Gastroesophageal sphincter (tissue), 3 donors: Measurements from ENCODE around the gene MMGT1.

ENCODE experiments used
- EP300 ChIP-seq: sonication (generic); formaldehyde crosslinking; IDR thresholded peaks from one replicate; pipeline ENCODE4 v1.6.1; 2017; ENCODE audit warnings: antibody characterized with exemption, mild to moderate bottlenecking
- POLR2A ChIP-seq, 2 donors: fragments of 450-650 bp; IDR thresholded peaks; one replicate each; pipeline ENCODE4 v1.6.1; 2017; ENCODE audit warnings: antibody characterized with exemption in 2 of 2, mild to moderate bottlenecking in 2 of 2, moderate library complexity in 1 of 2
- POLR2AphosphoS5 ChIP-seq: sonication (generic); formaldehyde crosslinking; IDR thresholded peaks from one replicate; pipeline ENCODE4 v1.6.1; 2017; ENCODE audit warnings: antibody characterized with exemption
- TF ChIP-seq, protein P1 (sequence below), 4 experiments: fragments of 200-600 bp in 2 of 4; fragments of 450-650 bp in 2 of 4; sonication (generic) in 1 of 4; IDR thresholded peaks; one replicate each; pipeline ENCODE4 v1.5.1; 2017 to 2019; ENCODE audit warnings: antibody characterized with exemption in 4 of 4, mild to moderate bottlenecking in 2 of 4, moderate library complexity in 2 of 4

DNA sequence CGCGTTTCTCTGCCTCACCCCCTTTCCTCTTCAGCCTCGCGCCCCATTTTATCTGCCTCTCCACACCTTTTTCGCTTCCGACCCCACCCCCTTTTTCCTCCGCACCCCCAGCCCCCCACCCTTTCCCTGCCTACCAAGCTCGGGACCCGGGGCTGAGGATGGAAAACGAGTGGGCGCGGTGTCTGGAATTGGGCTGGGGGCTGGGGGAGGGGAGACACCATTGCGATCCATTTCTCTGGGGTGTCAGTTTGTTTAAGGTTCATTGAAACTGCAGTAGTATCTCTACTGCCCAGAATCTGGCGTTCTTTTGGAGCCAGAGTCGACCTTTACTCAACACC is 12.2 kb upstream of the MMGT1 start:
- TF ChIP-seq, protein P1, sequence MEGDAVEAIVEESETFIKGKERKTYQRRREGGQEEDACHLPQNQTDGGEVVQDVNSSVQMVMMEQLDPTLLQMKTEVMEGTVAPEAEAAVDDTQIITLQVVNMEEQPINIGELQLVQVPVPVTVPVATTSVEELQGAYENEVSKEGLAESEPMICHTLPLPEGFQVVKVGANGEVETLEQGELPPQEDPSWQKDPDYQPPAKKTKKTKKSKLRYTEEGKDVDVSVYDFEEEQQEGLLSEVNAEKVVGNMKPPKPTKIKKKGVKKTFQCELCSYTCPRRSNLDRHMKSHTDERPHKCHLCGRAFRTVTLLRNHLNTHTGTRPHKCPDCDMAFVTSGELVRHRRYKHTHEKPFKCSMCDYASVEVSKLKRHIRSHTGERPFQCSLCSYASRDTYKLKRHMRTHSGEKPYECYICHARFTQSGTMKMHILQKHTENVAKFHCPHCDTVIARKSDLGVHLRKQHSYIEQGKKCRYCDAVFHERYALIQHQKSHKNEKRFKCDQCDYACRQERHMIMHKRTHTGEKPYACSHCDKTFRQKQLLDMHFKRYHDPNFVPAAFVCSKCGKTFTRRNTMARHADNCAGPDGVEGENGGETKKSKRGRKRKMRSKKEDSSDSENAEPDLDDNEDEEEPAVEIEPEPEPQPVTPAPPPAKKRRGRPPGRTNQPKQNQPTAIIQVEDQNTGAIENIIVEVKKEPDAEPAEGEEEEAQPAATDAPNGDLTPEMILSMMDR (IDR thresholded peaks at IDR 0.05): no peak
- no peak for TF ChIP-seq POLR2A (IDR thresholded peaks at IDR 0.05)
- no peak for TF ChIP-seq EP300
- TF ChIP-seq POLR2AphosphoS5: no peak
